Fibroblast of the aortic adventitia (primary cell): ENCODE data around the gene GAK. TPM values are rescaled to one million over a fixed set of nuclear protein-coding genes. Genes with fewer than 3 reads are reported as not detected.

Experiments
- DNase-seq: peaks from one replicate; pipeline ENCODE4 v3.0.0-alpha.2; 2010; ENCODE audit warnings: low read depth
- H3K4me3 ChIP-seq: 2 replicates; pipeline ENCODE4 v1.5.1; 2011; ENCODE audit warnings: low read depth, mild to moderate bottlenecking, control low read depth, low read length, moderate library complexity
- CTCF ChIP-seq: IDR thresholded peaks from 2 replicates; pipeline ENCODE4 v1.5.1; 2011; ENCODE audit warnings: mild to moderate bottlenecking, low read length, control low read depth, inconsistent platforms; ENCODE audit not compliant: insufficient read depth
- total RNA-seq: library from RNA; depleted of rRNA; stranded (reverse); fragments of >200 nt; gene quantifications from 2 replicates; pipeline ENCODE4 v1.2.3, GENCODE V29; 2012; ENCODE audit warnings: low replicate concordance

The GAK gene
- total RNA-seq, 1 donor = 49.4 TPM

- no peak overlapping the region for H3K4me3 ChIP-seq
- DNase-seq = no peak
- no peak for TF ChIP-seq CTCF
Observed at GRCh38 chr4:834368-835147, 97.6 kb downstream of the GAK start.

- no peak overlapping the region for H3K4me3 ChIP-seq
- TF ChIP-seq CTCF = no peak
- DNase-seq = no peak
Observed at GRCh38 chr4:833731-834367, 98.3 kb downstream of the GAK start.

GRCh38 chr4:833156-833555, 99.0 kb downstream of the GAK start:
- DNase-seq = no peak
- no peak overlapping the region for H3K4me3 ChIP-seq
- no peak for TF ChIP-seq CTCF

- no peak for DNase-seq
- H3K4me3 ChIP-seq = no peak overlapping the region
- TF ChIP-seq CTCF = no peak
Observed at GRCh38 chr4:832536-832935, 99.6 kb downstream of the GAK start.

GRCh38 chr4:832108-832507, 100.0 kb downstream of the GAK start:
- TF ChIP-seq CTCF = no peak
- no peak overlapping the region for H3K4me3 ChIP-seq
- DNase-seq = no peak

GRCh38 chr4:831483-831805, 100.7 kb downstream of the GAK start:
- H3K4me3 ChIP-seq = no peak overlapping the region
- no peak for TF ChIP-seq CTCF
- DNase-seq = no peak
